Measurements from ENCODE around the gene STK32A.
"Not testable (repeated sequence)": the region's sequence is repeated elsewhere in the genome, so short reads cannot be mapped to it uniquely, and the experiment has no call there.

STK32A gene

DNA sequence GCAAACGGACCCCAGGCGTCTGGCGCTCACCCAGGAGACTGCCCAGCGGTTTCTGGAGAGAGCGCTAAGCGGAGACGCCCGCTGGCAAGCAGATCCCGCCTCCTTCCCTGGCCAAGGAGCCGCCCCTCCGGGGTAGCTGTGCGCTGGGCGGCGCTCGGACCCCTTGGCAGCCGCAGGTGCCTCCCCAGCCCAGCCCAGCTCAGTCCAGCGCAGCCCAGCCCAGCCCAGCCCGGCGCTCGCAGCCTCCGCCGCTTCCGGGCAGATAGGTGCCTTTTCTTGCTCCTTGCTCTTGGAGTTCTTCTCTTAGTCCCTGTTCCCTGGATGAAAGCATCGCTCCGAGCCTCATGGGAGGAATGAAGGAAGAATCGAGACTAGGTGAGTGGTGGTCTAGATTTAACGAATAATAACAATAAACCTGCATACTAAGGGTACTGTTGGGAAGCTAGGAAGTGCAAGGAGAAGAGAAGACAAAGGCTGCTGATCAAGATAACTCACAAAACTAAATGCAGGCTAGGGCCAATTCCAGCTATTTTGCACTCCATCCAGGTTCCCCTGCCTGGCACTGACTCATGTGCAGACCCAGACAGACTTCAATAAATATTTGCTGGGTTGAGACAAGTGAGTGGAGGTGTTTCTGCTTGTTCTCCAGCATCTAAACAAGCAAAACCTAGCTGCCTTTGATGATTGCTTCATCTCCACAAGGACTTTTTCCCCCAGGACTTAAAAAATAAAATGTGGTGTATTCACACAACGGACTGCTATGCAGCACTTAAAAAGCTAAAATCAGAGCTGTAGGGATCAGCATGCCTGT, at the start of gene STK32A:
TSS of gene STK32A (plus strand) at position 202 of the 811 bp plus-strand sequence. CDS start 4,609 bp downstream, outside the sequence.
- DNase-seq, result no peak

DNA sequence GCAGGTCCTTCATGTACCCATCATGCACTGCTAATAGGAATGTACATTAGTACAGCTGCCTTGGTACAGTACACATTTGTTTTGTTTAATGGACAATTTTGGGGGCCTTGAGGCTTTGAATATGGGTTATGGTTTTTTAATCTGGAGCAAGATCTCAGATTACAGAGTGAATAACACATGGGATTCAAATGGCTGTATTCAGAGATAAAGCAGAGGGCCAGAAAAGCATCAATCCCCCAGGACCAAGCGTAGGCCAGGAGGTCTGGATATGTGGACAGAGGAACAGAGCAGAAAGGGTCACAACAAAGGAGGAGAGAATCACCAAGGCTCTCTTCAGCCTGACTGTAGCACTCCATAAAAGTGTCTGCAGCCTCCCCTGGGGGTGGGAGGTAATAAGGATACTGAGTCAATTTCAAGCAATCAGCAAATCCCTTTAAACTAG, 47.7 kb upstream of the STK32A start:
- DNase-seq, result no peak

DNA sequence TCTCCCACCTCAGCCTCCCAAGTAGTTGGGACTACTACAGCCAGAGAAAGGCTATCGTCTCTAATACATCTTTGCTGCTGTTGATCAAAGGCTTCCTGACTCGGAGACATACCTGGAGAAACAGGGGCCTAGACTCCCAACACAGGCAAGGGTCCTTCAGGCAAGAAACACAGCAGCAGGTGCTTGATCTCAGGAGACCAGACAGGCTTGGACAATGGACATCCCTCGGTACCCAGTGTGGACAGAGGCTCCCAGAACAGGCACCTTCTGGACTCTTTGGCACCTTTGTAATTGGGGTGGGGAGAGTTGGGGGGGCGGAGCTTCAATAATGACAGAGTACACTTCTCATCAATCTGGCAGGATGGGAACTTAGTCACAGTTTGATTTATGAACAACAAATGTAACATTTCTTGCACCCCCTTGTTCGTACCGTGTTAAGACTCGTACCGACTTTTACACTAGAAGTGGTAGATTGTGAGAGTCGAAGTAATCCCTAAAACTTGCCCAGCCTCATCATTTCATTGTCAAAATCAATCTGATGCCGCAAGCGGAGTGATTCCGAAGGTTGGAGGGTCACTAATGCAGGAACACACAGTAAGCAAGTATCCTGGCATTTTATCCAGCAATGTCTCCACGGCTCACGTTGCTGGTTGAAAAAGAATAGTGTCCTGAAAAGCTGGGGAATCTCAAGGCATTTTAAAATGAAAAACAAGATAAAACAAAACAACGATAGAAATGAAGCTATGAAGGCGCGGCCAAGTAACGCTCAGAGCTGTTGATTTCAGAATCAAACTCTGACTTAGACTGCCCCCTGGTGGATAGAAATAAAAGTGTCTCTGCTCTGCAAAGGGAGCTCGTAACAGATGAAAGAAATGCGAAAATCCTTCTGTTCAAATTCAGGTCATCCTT, 46.4 kb upstream of the STK32A start:
- peak; percentile 9 for DNase-seq

DNA sequence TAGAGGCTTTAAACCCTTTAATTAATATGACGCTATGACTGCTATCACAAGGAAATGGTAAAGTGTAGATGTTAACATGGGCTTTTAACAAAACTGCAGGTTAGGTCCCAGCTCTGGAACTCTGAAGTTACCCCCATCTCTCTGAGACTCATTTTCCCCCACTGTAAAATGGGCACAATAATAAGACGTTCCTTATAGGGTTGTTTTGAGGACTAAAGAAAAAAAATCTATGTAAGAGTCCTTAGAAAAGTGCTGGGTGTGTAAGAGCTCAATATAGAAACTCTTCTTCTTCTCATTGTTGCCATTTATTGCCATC, 45.8 kb upstream of the STK32A start:
- DNase-seq, result no peak

DNA sequence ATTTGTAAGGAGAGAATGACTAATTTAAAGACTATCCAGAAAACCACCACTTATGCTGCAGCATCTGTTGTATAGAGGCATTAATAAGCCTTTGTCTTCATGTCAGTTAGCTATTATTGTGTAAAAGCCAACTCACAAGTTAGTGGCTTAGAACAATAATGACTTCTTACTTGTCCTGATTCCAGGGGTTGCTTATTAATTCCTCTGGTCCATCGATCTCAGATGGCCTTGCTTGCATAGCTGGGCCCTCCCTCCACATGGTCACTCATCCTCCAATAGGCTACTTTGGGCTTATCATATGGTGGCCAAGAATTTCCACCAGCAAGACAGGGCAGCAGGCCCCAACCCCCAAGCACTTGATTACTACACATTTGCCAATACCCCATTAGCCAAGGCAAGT, 44.5 kb upstream of the STK32A start:
- no peak for DNase-seq

DNA sequence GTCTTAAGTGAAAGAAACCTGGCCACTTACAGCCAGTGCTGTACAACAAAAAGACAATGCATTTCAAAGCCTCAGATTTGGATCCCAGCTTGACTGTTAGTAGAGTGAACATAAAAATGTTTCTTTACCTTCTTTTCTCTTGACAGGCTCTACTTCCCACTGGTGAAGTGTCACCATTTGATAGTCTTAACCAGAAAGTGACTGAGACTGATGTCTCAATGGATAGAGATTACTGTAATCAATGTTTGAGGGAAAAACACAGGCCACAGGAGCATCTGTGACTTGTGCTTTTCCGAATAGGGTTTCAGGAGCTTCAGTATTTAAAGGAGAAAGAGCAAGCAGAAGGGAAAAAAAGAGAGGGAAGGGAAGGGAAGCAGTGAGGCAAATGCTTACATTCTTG, 41.7 kb upstream of the STK32A start:
- DNase-seq, result no peak

DNA sequence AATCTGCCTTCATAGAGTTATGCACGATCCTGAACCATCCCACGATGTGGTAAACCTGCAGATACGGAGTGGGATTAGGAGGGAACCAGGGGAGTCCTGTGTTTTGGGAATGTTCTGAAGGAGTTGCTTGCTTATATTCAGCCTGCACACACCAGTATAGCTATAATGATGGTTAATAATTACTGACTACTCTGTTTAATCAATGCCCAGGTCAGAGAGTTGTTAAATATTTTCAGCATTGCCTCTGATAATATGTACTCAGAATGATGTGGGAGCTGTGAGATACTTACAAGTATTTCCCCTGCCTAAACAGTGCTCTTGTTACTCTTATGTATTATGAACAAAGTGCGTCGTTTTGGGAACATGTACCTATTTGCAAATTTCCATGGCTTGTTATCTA, 34.8 kb upstream of the STK32A start:
- no peak for DNase-seq

DNA sequence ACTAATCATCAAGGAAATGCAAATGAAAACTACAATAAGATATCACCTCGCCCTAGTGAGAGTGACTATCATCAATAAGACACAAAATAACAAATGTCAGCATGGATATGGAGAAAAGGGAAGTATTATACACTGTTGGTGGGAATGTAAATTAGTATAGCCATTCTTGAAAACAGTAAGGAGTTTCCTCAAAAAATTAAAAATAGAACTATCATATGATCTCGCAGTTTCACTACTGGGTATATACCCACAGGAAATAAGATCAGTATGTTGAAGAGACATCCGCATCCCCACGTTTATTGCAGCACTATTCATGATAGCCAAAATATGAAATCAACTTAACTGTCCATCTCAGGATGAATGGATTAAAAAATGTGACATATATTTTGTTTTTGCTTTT, 31.6 kb upstream of the STK32A start:
- DNase-seq, result no peak

DNA sequence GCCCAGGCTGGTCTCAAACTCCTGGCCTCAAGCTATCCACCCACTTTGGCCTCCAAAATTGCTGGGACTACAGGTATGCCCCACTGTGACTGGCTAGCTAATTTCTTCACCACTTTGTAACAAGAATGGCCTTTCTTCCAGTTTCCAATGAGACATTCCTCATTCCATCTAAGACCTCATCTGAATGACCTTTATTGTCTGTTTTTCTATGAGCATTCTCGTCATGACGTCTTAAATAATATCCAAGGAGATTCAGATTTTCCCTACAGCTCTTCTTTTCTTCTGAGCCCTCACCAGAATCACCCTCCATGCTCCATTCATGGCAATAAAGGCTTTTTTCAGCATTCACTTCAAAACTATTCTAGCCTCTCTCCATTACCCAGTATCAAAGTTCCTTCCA, 30.2 kb upstream of the STK32A start:
- no peak for DNase-seq

DNA sequence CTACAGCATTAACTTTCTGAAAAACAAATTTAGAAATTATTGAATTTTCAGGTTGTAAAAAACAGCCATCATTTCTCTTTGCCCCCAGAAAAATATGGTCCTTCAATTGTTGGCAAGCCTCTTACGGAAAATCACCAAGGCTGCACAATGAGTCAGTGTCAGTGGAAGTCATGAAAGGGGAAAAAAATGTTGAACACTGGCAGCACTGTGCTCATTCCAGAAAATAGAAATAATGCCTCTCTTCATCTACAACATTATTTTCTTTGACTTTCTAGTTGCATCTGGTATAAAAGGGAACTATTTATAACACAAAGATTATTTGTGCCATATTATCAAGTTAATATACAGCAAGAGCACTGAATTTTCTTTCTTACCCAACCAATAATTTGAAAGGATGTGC, 26.7 kb upstream of the STK32A start:
- DNase-seq, result no peak

DNA sequence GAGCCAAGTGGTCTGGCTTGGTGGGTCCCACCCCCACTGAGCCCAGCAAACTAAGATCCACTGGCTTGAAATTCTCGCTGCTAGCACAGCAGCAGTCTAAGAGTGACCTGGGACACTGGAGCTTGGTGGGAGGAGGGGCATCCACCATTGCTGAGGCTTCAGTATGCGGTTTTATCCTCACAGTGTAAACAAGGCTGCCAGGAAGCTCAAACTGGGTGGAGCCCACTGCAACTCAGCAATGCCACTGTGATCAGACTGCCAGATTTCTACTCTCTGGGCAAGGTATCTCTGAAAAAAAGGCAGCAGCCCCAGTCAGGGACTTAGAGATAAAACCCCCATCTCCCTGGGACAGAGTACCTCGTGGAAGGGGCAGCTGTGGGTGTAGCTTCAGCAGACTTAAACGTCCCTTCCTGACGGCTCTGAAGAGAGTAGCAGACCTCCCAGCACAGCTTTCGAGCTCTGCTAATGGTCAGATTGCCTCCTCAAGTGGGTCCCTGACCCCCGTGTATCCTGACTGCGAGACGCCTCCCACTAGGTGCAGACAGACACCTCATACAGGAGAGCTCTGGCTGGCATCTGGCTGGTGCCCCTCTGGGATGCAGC, 18.2 kb upstream of the STK32A start:
- no peak for DNase-seq

DNA sequence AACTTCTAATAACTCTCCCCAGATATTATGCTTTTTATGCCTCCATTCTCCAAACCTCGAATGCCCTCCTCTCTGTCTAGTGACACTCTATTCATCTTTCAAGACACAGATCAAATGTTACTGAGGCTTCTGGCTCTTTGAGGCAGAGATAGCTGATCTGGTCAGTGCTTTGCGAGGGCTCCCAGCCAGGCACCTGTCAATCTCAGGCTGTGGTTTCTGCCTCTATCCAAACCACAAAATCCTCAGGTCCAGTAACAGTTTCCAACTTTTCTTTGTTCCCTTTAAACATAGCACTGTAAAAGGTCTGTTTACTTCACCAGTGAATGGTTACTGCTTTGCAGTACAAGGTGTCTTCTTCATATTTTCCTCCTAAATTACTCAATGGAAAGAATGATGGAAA, 11.5 kb upstream of the STK32A start:
- no peak for DNase-seq

DNA sequence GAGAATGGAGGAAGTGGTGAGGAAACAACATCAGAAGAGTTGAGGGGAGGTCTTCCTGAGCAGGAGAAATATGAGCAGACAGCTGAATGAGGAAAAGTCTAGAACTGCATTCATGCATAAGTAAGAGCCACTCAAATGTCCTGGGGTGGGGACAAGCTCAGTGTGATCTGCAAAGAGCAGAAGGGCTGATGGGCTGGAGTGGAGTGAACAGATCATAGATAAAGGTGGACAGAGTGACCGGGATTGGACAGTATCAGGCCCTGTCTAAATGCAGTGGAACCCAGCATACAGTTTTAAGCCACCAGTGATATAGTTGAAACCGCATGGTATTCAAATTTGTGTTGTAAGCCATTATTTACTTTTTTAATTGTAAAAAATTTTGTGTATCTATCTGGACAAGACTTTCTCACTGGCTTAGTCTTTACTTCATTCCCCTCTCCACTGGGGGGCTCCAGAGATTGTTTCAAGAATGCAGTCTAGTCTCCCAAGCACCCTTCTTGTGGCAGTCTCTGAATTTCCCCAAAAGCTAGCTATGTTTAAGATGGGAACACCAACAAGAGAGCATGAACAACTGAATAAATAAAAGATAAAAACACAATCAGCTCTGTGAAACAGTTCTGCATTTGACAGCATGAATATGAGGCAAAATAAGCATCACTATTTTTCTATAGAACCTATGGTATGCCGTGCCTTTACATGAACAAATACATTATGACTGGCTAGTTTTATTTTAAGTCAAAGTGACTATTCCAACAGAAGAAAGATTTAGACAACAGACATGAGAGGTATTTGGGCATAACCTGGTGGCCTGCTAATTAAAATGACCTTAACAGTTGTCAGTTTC, 10.7 kb upstream of the STK32A start:
- no peak for DNase-seq

DNA sequence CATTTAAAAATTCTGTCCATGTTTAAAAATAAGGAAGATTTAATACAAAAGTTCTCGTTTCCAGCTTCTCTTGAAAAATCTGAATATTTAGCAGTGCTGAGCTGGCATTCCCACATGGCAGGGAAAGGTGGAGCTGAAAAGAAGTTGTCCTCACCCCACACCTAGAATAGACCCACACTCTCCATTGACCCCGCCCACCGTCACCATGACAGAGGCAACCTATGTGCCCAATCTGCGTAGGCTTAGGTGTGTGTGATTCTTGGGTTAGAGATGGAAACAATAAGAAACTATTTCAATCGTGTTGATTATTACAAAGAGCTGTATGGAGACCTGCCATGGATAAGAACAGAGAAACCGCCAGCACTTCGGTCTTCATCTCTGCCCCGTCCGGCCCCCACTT, 8.9 kb upstream of the STK32A start:
- DNase-seq, result no peak

DNA sequence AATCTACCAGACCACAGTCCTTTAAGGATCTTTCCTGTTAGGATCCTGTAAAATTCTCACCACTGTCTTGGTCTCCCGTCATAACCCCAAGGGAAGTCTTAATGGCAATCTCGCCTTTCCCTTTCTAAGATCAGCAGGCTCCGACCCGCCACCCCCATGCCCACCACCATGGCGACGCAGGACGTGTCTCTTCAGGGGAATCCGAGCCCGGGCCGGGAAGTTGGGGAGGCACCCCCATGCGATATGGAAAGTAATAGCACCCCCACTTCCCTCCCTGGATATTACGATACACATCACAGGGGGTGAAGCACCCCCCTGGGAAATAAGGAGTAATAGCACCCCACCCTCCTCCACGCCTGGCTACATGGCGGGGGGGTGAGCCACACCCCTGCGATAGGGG, 8.3 kb upstream of the STK32A start:
- no peak for DNase-seq

DNA sequence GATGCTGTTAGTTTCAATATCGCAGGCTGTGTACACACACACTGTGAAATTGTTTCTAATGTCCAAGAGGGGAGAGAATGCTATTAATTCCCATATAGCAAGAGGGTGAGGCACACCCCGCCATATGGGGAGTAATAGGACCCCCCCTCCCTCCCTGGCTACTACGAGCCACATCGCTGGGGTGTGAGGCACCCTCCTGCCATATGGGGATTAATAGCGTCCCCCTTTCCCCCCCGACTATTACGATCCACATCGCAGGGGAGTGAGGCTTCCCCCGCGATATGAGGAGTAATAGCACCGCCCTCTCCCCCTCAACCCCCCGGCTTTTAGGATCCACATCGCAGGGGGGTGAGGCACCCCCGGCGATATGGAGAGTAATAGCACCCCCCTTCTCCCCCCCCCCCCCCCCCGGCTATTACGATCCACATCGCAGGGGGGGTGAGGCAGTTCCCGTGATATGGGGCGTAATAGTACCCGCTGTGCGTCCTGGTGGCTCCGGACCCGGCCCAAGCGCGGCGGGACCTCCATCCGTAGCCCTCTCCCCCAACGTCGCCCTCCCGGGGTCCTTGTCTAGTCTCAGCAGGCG, 494 bp upstream of the STK32A start:
- no peak for DNase-seq

DNA sequence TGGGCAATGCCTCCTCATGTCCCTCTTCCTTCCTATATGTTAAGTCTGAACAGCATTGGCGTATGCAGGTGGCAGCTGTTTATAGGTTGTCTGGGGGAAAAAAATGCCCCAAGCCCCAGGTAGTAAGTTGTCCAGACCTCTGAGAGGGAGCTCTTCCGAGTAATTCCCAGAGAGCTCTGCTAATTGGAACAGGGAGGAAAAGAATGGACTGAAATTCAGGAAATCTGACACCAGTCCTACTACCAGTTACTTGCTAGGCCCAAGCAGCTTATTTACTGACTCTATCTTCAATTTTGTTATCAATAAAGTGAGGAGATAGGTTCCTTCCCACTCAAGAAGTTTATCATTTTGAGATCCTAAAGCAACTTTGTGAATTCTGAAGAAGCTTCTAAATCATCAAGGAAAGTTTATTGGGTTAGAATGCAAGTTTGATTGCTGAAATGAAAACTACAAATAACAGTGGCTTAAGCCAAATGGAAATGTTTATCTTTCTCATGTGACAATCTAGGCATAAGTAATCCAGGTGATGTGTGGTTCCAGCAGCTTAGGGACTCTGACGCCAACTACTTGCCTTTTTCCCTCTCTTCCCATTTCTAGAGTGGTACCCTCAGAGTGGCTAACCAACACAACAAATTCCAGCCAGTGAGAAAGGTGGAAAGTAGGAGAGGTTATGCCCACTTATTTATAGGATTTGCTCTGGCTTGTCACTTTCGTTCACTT, 5.6 kb downstream of the STK32A start:
- DNase-seq, result no peak

DNA sequence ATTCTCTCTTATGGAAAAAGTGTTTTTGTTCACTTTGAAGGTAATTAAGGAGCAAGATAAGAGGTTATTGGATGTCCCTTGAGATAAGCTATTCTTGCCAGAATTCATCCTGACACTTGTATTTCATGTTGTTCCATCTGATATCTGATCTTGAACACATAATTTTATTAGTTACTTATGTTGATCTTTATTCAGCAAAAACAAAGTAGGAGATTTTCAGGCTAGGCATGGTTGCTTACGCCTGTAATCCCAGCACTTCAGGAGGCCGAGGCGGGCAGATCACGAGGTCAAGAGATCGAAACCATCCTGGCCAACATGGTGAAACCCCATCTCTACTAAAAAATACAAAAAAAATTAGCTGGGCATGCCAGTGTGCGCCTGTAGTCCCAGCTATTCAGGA, 8.4 kb downstream of the STK32A start:
- not testable (repeated sequence) for DNase-seq

DNA sequence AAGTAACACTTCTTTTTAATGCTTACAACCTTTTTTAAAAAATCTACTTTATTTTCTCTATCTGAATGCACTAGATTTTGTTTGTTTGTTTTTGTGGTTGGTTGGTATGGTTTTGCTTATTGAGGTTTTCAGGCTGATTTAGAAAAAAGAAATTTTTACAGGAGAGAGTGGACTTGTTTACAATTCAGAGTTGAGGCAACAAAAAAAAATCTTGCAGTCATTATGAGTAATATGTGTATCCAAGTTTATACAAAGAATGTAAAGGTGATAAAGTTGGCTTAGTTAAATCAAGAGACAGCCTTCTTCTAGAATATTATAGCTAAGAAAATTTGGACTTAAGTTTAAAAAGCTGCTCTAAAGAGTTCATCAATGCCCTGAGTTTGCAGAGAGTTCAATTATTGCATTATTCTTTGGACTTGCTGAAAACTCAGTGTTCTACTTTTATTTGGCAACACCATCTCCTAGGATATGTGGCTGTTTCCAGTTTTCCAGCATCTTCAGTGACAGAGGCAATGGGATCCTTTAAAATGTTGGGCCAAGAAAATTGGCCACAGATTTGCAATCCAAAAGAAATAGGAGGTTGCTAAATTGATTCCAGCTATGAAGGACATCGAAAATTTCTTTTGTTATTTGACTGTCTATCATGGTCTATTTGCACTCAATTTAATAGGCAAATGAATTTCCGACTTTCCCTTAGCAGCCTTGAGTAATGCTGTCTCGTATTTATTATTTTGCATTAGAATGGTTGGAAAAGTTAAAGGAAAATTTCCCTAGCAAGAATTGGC, 10.7 kb downstream of the STK32A start:
- no peak for DNase-seq

DNA sequence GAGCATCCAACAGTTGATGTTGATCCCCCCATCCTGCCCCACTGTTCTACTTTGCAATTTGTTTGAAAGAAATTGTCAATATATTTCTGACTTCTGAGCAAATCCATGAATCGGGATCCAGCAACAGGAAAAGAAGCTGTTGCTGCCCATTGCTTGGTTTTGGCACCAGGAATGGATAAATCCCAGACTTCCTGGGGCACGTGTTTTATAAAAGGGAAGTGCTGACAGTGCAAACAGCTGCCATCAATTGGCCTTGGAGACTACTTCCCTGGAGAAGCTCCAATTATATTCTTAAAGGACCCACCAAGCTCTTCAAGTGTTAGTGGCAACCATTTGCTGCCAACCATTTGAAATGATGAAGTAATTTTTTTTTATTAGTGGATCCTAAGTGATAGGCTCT, 13.7 kb downstream of the STK32A start:
- no peak for DNase-seq

DNA sequence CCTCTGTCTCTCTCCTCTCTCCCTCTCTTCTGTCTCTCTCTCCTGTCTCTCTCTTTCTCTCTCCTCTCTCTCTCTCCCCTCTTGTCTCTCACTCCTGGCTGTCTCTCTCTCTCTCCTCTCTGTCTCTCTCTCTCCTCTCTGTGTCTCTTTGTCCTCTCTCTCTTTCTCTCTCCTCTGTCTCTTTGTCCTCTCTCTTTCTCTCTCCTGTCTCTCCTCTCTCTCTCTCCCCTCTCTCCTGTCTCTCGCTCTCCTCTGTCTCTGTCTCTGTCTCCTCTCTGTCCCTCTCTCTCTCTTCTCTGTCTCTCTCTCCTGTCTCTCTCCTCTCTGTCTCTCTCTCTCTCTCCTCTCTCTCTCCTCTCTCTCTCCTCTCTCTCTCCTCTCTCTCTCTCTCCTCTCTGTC, 25.0 kb downstream of the STK32A start:
- no peak for DNase-seq
